GM19193 (cell line): ENCODE measurements around the gene PRIMPOL.

Experiments used
- POLR2A ChIP-seq: IDR thresholded peaks from 4 replicates; pipeline ENCODE4 v1.6.1; 2011; ENCODE audit not compliant: insufficient read depth, insufficient read length; ENCODE audit errors: extremely low read depth

PRIMPOL gene

GRCh38 chr4:184657144-184657543 lies 7.6 kb downstream of the PRIMPOL start:
- TF ChIP-seq POLR2A = no peak

DNA sequence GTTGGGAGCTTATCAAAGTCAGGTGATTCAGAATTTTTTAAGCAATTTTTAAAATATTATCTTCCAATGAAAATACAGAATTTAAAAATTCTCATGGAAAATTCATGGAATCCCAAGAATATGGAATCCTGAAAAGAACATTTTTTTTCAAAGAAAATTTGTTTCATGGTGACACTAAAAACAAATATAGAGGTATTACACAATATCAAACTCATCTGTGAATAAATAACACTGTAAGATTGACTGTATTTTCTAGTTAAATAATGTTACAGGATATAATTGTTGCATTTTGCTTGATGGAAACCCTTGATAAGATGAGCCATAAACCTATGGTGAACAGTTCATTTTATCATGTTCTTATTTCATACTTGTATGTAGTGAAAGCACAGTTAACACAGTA lies 11.4 kb downstream of the PRIMPOL start:
- TF ChIP-seq POLR2A = no peak

- TF ChIP-seq POLR2A = no peak
Measured at GRCh38 chr4:184662236-184662635, 12.7 kb downstream of the PRIMPOL start.

DNA sequence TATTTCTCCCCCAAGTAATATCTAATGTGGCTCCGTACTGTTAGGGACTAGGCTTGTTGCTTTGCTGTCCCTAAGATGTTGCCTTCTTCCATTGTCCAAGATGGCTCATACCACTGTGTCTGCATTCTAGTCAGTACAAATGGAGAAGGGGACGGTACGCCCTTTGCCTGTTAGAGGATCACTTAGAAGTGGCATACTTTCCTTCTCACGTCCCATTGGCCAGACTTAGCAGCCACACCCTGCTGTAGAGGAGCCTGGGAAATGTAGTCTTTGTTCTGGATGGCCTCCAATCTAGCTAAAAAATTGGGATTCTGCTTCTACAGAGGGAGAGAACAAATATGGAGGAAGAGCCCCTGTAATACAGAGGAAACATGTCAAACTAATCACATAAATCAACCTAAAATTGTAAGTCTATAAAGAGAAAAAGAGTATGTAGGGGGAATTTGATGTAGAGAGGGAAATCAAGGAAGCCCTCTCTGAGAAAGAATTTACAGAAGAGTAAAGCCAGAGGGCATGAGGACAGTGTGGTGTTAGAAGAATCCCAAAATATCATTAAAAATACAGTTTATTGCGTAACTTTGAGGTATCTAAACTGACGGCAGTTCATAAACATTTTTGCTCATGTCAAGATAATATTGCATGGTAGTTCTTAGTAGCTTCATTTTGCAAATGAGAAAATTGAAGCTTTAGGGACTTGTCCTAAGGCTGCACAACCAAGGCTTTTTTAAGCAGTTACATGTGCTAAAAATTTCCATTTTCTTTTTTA lies 15.1 kb downstream of the PRIMPOL start:
- TF ChIP-seq POLR2A = no peak

DNA sequence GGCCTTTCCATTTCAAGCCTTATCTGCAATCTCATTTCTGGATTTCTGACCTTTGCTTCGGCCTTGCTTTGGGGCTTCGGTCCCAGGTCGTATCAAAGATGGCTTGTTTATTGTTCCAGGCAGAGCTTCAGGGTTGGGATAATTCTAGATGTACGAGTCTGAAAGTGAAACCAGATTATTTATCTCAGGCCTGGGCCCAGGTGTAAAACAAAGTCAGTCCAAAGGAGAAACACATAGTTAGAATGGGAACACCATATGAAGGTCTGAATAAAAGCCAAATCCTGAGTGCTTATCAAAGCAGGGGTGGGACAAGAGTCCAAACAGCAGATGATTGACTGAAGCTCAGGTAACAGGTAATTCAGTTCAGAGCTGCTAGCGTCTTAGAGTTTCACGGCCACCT lies 17.1 kb downstream of the PRIMPOL start:
- TF ChIP-seq POLR2A = no peak

GRCh38 chr4:184668096-184668495 lies 18.6 kb downstream of the PRIMPOL start:
- TF ChIP-seq POLR2A = no peak

DNA sequence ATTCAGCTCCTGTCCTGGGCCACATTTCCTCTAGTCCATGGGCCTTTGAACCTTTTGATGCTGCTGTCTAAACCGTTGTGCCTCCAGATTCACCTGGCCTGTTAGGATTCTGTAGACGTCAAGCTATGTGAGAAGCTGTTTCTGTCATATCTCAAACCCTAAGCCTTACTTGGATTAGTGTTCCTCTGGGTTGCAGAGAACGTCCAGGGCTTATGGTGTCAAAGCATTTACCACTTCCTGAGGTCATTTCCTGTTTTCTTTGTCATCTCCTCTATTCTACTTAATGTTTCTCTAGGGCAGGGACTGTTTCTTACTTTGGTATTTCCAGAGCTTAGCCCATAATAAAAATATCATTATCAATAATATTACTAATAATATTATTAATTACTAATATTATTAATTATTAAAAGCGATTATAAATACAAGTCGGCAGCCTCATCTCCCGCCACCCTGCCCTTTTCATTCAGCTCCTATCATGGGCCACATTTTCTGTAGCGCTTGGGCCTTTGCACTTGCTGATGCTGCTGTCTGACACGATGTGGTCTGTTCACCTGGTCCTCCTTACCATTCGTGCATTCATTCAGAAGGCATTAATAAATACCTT lies 19.1 kb downstream of the PRIMPOL start:
- no peak for TF ChIP-seq POLR2A

GRCh38 chr4:184669251-184669650 lies 19.7 kb downstream of the PRIMPOL start:
- TF ChIP-seq POLR2A = no peak

- TF ChIP-seq POLR2A = no peak
Measured at GRCh38 chr4:184671101-184671500, 21.6 kb downstream of the PRIMPOL start.

GRCh38 chr4:184672741-184673140 lies 23.2 kb downstream of the PRIMPOL start:
- TF ChIP-seq POLR2A = no peak

DNA sequence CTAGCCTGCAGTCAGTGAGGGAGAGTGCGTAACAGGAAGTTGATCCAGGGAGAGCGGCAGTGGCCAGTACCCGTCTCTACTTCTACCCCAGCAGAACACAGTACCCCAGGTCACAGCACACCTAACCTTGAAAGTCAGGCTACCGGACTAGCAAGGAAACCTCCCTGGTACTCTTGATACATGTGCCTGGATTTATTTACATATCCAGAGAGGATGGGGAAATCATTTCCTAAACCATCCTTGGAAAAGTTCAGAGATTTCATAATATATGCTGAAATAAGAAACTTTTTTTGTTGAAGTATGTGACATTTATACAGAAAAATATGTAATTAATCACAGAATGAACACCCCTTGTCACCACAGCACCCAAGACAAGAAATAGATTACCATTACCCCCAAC lies 24.5 kb downstream of the PRIMPOL start:
- TF ChIP-seq POLR2A = no peak

- TF ChIP-seq POLR2A = no peak
Measured at GRCh38 chr4:184675018-184675417, 25.5 kb downstream of the PRIMPOL start.

GRCh38 chr4:184675821-184676492 lies 26.4 kb downstream of the PRIMPOL start:
- no peak for TF ChIP-seq POLR2A

GRCh38 chr4:184680698-184681097 lies 31.2 kb downstream of the PRIMPOL start:
- no peak for TF ChIP-seq POLR2A

- no peak for TF ChIP-seq POLR2A
Measured at GRCh38 chr4:184681916-184682315, 32.4 kb downstream of the PRIMPOL start.

GRCh38 chr4:184684491-184685189 lies 35.1 kb downstream of the PRIMPOL start:
- TF ChIP-seq POLR2A = no peak

DNA sequence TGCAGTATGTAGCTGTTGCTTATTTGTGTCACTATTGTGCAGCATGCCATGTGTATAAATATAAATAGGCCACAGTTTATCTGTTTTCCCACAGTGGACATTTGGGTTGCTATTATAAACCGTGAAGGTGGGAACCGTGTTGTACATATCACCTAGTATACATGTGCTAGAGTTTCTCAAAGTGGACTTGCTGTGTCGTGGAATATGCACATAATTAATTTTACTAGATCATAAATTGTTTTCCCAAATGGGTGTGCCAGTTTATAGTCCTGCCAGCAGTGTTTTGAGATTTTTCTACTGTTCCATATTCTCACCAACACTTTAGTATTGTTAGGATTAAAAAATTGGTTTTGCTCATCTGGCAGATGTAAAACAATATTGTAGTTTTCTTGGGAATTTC lies 38.5 kb downstream of the PRIMPOL start:
- no peak for TF ChIP-seq POLR2A
